ENCODE results near the gene CD1B.
"Not testable (repeated sequence)": the region's sequence is repeated elsewhere in the genome, so short reads cannot be mapped to it uniquely, and the experiment has no call there.

CD1B gene

GRCh38 chr1:158331481-158332150, at the start of gene CD1B:
Gene CD1B, minus strand, starts transcription at chr1:158331531. Its CDS starts 108 bp downstream, at chr1:158331423.
- in situ Hi-C loops (cut with MboI; ENCODE audit: low sequenced_read_pairs): no loop called here

- in situ Hi-C loops (cut with MboI; ENCODE audit: low sequenced_read_pairs): no loop called here
These were observed 43.5 kb upstream of the CD1B start for GRCh38 chr1:158374860-158375259.

DNA sequence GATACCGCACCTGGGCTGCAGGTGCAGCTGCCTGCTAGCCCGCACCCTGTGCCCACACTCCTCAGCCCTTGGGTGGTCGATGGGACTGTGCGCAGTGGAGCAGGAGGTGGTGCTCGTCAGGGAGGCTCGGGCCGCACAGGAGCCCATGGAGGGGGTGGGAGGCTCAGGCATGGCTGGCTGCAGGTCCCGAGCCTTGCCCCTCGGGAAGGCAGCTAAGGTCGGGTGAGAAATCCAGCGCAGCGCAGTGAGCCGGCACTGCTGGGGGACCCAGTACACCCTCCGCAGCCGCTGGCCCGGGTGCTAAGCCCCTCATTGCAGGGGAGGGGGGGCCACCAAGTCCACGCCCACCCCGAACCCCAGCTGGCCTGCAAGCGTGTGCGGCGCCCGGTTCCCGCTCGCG, 42.8 kb upstream of the CD1B start:
- in situ Hi-C loops (cut with MboI; ENCODE audit: low sequenced_read_pairs): not testable (repeated sequence)

DNA sequence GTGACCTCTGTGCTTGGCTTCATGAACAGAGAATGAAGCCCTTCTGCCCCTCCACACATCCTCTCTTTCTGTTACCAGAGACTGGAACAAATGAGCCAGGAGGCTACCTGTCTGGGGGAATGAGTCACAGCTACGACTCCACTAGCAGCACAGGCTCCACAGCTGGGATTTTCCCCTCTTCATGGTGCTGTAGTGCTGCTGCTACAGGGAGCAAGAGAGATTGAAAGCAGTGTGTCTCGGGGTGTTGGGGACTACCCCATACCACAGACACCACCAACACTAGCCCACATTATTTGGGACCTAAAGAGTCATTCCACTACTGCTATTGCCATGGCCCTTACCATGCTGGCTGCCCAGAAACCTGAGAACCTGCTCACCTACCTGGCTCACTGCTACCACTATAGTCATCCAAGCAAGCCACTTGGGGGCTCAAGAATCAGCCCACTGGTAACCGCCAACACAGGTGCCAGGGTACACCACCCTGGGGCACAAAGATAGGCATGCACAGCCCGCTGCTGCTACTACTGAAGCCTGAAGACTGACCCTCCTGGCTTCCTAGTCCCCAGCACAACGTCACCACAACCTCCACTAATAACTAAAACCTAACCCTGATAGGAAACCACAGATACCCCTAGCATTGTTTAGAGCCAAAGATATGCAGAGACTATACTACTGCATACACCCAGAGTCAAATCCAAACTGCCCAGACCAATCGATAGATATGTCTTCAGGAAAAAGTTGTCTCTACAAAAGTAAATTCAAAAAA, 40.0 kb upstream of the CD1B start:
- in situ Hi-C loops (cut with MboI; ENCODE audit: low sequenced_read_pairs): no loop called here

GRCh38 chr1:158366783-158367182, 35.5 kb upstream of the CD1B start:
- in situ Hi-C loops (cut with MboI; ENCODE audit: low sequenced_read_pairs): no loop called here

GRCh38 chr1:158362941-158363340, 31.6 kb upstream of the CD1B start:
- in situ Hi-C loops (cut with MboI; ENCODE audit: low sequenced_read_pairs): no loop called here

GRCh38 chr1:158362482-158362881, 31.2 kb upstream of the CD1B start:
- in situ Hi-C loops (cut with MboI; ENCODE audit: low sequenced_read_pairs): no loop called here

DNA sequence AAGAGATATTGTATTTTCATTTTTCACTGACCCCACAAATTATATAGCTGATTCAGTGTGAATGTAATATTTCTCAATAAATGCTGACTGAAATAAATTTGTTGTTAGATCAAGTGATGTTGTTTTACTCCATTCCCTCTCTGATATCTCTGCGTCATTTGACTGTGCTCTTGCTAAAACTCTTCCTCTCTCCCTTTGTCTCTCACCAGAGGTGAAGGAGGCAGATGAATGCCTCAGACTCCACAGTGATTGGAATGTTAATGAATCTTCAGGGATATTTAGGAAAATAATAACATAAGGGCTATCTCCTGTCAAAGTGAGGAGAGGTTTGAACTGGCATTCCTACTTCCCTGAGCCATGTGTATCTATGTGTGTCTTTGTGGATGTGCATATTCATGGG, 26.1 kb upstream of the CD1B start:
- in situ Hi-C loops (cut with MboI; ENCODE audit: low sequenced_read_pairs): no loop called here

DNA sequence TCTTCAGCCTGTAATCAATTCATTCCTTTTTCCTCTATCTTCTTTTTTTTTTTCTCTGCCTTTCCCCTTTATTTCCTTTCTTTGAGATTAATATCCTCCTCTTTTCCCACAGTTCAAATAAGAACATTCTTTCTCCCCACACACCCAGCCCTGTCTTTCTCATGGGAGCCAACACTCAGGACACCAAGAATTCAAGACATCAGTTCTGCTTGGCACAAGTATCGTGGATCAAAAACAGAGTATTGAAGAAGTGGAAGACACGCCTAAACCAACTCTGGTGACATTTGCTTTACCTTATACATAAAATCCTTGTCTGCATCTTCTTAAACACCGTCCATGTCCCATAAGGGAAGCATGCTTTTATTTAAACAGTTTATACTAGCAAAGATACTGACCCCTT, 25.3 kb upstream of the CD1B start:
- in situ Hi-C loops (cut with MboI; ENCODE audit: low sequenced_read_pairs): no loop called here

DNA sequence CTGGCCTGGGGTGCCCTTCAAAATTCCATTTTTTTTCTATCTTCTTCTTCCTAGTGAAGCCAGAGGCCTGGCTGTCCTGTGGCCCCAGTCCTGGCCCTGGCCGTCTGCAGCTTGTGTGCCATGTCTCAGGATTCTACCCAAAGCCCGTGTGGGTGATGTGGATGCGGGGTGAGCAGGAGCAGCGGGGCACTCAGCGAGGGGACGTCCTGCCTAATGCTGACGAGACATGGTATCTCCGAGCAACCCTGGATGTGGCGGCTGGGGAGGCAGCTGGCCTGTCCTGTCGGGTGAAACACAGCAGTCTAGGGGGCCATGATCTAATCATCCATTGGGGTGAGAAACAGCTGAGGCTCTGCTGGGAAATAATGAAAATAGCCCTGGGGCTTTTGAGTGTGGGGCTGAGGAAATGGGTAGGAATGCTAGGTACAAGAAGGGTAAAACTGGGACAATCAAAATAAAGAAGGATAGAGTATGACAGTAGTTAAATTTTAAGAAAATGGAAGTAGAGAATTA, 24.5 kb upstream of the CD1B start:
- in situ Hi-C loops (cut with MboI; ENCODE audit: low sequenced_read_pairs): no loop called here

- in situ Hi-C loops (cut with MboI; ENCODE audit: low sequenced_read_pairs): no loop called here
These were observed 22.9 kb upstream of the CD1B start for GRCh38 chr1:158354255-158354654.

- in situ Hi-C loops (cut with MboI; ENCODE audit: low sequenced_read_pairs): no loop called here
These were observed 22.2 kb upstream of the CD1B start, which contains the start of gene CD1E for GRCh38 chr1:158353303-158354075. Gene CD1E, plus strand, starts transcription at chr1:158353894. Its CDS starts 95 bp downstream, at chr1:158353989.

GRCh38 chr1:158348946-158349345, 17.6 kb upstream of the CD1B start:
- in situ Hi-C loops (cut with MboI; ENCODE audit: low sequenced_read_pairs): not testable (repeated sequence)

DNA sequence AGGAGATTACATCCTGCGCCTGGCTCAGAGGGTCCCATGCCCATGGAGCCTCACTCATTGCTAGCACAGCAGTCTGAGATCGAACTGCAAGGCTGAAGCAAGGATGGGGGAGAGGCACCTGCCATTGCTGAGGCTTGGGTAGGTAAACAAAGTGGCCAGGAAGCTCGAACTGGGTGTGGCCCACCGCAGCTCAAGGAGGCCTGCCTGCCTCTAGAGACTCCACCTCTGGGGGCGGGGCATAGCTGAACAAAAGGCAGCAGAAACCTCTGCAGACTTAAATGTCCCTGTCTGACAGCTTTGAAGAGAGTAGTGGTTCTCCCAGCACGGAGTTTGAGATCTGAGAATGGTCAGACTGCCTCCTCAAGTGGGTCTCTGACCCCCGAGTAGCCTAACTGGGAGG, 5.1 kb upstream of the CD1B start:
- in situ Hi-C loops (cut with MboI; ENCODE audit: low sequenced_read_pairs): not testable (repeated sequence)

DNA sequence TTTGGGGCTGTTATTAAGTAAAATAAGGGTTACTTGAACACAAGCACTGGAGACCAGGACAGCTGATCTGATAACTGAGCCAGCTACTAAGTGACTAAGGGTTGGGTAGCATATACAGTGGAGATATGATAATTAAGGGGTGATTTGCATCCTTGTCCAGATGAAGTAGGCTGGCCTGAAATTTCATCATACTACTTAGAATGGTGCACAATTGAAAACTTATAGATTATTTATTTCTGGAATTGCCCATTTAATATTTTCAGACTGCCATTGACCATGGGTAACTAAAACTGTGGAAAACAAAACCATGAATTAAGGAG, 3.8 kb upstream of the CD1B start:
- in situ Hi-C loops (cut with MboI; ENCODE audit: low sequenced_read_pairs): no loop called here

GRCh38 chr1:158334526-158335212, 3.3 kb upstream of the CD1B start:
- in situ Hi-C loops (cut with MboI; ENCODE audit: low sequenced_read_pairs): no loop called here

DNA sequence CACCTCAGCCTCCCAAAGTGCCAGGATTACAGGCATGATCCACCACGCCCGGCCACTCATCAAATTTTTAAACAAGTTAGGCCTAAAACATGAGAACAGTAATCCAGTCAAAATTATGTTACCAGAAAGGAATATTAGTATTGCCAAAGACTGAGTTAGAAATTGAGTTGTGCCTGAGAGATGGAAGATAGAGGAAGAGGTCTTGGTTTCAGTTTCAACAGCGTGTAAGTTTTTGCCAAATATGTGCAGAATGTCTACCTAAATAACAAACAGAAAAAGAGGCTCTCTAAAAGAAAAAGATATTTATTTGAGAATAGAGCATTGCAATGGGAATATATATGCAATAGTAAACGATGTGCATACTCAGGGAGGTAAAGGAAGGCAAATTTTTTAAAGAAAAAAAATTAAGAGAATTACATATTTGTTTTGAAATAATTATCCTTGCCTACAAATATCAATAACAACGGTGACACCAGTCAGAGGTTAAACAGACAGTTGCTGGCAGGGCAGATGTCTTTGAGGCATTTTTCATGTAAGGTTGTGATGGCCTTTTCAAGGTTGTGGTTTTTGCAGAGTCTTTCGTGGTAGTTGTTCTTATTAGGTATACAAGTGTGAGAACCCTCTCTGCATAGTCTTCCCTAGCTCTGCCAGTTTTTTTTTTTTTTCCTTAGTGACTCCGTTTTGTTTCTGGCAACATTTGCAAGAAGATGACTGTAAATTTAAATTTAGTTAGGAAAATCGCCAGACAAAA, 2.2 kb upstream of the CD1B start:
- in situ Hi-C loops (cut with MboI; ENCODE audit: low sequenced_read_pairs): no loop called here

DNA sequence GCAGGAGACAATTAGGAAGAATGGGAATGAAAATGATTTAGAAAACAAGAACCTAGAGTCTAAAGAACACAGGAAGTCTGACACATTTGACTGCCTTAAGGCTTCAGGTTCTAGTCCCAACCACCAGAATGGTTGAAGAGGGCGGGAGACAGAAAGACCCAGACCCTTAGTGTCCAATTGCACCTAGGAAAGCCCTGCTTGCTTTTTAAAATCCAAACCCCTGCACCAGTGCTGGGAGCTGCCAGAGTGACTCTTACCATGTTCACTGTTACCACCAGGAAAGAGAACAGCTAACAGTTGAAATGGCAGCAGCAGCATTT, 265 bp downstream of the CD1B start:
- in situ Hi-C loops (cut with MboI; ENCODE audit: low sequenced_read_pairs): no loop called here

DNA sequence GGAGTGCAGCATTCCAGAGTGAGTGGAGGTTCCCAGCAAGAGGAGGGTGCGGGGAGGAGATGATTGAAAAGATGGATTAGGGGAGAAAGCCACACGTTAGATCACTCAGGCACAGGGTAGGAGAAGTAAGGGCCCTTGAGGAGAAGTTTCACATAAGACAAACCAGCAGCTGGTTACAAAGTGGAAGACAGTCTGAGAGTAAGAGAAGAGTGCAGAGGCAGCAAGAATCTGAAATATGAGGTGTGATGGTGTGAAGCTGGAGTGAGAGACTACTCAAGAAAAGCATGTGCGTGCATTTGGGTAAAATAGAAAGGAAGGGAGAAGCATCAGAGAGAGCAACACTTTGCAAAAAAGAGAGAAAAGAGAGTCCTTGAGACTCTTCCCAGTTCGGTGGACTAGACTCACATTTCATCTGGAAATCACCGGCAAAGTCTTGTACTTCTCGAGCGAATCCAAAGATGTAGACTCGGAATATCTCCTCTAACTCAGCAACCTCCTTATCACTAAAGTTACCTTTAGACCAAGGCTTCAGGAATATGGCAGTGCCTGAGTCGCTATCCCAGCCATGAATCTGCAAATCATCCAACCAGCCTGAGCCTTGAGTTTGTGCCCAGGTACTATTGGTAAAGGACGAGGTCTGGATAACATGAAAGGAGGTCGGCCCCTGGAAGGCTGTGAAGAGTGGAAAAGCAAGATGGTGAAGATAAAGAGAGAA, 783 bp downstream of the CD1B start:
- in situ Hi-C loops (cut with MboI; ENCODE audit: low sequenced_read_pairs): no loop called here

DNA sequence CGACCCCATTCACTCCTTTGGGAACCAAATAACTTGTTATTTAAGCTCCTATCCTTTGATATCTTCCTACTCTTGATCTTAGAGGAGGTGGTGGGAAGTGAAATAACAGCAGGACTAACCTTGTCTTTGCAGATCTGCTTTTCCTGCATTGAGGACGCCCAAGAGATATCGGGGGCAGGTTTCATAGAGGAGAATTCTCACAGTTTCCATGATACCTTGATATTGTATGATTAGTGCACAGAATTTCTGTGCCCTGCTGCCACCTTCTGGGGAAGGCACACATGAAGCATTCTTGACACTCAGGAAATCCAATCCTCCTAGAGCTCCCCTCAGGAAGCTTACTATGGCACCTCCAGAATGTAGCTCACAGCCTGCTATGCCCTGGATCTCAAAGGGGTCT, 1.6 kb downstream of the CD1B start:
- in situ Hi-C loops (cut with MboI; ENCODE audit: low sequenced_read_pairs): no loop called here

Data from HL-60/S4 (cell line).